CMK (cell line): ENCODE data around the gene KCTD7.
A peak's percentile ranks its signal among the peaks of the same experiment; 100 is the strongest.
"Not testable (repeated sequence)": the region's sequence is repeated elsewhere in the genome, so short reads cannot be mapped to it uniquely, and the experiment has no call there.

Experiments
- DNase-seq: peaks from one replicate; pipeline ENCODE4 v3.0.0-alpha.2; 2010; ENCODE audit warnings: low read depth

Gene KCTD7

DNA sequence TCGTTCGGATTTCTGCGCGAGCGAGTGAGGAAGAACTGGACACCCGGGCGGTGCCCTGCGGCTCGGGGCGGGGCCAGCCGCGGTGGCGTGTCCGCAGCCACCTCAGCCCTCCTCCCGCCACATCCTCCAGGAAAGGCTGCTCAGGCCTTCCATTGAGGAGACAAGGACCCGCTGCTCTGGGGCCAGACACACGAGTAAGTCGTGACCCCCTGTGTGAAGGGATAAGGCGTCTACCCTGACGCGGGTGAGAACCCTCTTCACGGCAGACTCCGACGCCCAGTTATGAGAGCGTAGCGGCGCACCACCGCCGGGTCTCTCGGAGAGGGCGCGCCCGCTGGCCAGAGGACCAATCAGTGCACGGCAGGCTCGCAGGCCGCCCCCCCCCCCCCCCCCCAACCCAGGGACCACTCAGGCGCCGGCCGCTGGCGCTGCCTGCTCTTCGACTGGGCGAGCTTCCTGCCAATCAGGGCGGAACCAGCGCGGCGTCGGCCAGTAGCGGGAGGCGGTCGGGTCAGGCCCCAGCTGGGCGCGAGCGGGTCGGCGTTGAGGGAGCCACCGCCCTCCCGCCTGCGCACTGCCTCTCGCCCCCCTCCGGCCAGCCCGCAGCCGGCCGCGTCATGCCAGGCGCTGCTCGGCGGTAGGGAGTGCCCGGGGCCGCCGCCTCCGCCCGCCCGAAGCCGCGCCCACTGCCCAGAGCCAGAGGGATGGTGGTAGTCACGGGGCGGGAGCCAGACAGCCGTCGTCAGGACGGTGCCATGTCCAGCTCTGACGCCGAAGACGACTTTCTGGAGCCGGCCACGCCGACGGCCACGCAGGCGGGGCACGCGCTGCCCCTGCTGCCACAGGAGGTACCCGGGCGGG is at the start of gene KCTD7:
Gene KCTD7, plus strand, starts transcription at position 521 of the 861 bp plus-strand sequence. Its CDS starts 184 bp downstream, at position 705.
- peak; percentile 87 for DNase-seq

DNA sequence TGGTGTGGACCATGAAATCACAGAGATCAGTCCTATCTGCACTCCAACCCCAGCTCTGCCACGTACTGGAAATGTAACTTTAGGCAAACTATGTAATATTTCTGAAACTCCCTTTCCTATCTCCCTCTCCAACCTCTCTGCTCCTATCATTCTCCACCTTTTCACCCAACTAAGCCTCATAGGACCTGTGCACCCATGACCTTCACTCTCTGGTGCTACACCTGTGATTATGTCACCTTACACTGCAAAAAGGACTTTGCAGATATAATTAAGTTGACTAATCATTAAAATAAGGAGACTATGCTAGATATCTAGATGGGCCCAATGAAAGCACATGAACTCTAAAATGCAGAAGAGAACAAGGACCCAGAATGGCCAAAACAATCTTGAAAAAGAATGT is 48.3 kb upstream of the KCTD7 start:
- DNase-seq, result not testable (repeated sequence)

DNA sequence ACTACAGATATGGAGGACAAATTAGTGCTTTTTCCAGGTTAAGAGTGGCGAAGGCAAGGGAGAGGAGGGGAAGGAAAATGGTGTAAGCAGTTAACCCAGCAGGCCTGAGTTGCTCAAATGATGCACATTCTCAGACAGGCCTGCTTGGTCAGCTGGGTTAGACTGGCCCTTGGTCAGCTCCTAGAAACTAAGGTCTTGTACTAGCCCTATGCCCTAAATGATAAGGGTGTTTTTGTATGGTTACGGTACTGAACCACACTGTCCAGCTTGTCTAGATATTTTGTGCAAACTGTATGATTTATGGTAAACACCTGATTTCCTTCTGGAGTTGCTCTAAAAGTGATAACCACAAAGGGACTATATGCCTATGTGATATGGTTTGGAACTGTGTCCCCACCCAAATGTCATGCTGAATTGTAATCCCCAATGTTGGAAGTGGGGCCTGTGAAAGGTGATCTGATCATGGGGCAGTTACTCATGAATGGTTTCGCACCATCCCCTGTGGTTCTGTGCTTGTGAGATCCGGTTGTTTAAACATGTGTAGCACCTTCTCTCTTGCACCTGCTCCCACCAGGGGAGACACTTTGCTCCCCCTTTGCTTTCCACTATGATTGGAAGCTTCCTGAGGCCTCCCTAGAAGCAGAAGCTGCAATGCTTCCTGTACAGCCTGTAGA is 45.7 kb upstream of the KCTD7 start:
- not testable (repeated sequence) for DNase-seq

DNA sequence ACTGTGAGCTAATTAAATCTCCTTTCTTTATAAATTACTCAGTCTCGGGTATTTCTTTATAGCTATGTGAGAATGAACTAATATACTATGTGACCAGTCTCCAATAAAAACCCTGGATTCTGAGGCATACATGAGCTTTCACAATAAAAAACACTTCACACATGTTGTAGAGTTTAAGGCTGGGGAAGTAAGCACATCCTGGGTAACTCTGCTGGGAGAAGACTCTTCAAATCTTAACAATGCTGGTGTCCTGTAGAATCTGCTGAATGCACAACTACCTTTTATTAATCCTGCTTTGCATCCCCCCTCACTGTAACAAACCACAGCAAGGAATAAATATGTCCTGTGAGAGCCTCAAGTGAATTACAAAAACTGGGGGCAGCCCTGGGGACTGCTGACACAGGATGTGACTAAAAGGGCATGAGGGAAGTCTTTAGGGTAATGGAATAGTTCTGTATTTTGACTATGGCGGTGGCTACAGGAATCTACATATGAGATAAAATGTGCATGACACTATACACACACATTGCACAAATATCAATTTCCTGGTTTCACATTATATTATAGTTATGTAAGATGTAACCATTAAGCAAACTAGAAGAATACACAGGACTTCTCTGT is 45.1 kb upstream of the KCTD7 start:
- DNase-seq, result no peak

DNA sequence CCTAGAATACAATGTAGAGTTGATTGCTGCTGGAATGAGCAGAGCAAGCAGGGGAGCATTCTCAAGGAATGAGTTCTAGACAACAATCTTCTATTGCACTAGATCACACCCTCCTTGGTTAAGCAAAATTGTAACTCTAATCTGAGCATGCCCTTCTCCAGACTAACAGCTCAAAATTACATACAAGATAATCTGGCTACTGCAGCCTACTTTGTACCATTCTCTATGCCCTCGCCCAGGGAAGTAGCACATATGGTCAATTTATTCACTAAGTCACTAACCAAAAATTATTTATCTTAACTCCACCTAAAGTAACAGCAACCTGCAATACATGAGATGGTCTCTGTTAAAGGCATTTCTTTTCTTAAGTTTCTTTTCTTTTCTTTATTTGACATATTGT is 42.5 kb upstream of the KCTD7 start:
- DNase-seq, result no peak

DNA sequence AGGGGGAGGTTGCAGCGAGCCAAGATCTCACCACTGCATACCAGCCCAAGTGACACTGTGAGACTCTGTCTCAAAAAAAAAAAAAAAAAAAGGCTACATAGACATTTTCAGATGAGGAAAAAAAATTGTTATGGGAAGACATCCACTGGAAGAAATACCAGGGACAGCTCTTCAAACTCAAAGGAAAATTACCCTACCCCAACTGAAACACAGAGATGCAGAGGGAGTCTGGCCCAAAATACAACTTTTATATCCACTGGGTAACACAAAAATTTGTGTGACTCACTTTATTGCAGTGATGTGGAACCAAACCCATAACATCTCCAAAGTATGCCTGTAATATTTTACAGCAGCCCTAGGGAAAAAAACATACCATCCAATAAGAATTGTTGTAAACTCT is 40.5 kb upstream of the KCTD7 start:
- DNase-seq, result not testable (repeated sequence)

DNA sequence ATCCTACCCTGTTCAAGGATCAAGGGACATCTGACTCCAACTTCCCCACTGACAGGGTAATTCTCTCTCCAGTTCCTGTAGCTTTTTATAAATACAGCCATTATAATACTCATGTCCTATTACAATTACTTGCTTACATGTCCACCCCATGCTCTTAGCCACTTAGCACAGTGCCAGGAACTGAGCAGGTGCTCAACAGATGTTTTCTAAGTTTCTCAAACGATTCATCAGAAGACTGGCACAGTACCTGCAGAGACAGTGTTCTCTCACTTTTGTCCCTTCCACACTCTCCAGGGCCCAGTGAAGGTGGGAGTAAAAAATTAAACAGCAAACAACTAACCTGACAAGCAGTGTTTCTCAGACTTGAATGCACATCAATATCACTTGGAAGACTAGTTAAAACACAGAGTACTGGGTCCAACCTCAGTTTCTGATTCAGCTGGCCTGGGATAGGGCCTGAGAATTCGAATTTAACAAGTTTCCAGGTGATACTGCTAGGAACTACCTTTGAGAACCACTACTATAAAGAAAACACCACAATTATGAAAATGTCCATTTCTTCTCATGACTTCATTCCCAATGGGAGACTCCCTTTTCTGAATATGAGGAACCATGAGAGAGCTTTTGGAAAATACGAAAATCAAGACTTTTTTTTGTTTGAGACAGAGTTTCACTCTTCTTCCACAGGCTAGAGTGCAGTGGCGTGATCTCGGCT is 39.7 kb upstream of the KCTD7 start:
- not testable (repeated sequence) for DNase-seq

DNA sequence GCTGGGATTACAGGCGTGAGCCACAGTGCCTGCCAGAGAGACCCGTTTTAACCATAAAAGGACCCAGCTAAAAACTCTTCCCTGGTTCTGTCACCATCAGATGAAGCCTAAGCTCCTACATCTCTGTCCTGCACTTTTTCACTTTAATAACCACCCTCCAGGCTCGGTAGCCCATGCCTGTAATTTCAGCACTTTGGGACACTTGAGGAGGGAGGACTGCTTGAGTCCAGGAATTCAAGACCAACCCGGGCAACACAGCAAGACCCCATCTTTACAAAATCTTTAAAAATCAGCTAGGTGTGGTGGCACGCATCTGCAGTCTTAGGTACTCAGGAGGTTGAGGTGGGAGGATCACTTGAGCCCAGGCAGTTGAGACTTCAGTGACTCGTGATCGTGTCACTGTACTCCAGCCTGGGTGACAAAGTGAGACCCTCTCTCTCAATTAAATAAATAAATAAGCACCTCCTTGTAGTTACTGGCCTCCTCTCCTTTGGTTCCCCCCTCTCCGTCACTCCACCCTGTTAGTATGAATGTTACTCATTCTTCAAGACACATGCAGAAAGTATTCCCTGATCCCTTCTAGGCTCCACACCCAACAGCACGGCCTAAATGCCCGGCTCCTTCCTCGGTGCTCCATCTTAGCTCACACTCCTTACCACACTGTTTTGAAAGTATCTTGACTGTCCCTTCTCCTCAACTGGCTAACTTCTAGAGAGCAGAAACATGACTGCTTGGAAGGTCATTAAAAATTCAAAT is 38.2 kb upstream of the KCTD7 start:
- DNase-seq, result not testable (repeated sequence)

DNA sequence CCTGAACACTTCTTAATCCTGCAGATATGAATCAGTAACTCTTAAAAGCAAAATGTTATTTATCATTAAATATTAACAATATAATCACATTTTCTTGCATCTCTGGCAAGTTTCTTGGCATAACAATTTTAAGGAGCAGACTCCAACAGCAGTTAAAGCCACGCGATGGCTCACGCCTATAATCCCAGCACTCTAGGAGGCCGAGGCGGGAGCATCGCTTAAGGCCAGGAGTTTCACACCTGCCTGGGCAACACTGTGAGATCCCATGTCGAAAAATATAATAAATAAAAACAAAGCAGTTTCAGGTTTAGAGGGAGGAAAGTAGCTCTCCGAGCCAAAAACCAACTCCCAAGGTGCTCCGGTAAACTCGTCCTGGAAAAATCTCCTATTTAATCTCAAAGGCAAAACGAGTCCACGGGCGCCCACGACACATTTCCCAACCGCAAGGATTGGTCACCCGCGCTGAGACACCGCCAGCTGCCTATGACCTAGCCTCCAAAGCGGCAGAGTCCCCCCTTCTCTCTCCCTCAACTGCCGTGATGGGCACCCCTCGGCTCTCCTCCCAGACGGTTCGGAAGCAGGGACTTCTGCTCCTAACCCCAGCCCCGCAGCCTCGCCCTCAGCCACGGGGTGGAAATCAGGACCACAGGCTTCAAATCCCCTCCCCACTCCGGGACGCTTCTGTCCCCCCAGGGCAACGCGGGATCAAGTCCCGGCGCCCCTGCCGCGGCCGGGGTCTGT is 37.5 kb upstream of the KCTD7 start:
- DNase-seq, result not testable (repeated sequence)

DNA sequence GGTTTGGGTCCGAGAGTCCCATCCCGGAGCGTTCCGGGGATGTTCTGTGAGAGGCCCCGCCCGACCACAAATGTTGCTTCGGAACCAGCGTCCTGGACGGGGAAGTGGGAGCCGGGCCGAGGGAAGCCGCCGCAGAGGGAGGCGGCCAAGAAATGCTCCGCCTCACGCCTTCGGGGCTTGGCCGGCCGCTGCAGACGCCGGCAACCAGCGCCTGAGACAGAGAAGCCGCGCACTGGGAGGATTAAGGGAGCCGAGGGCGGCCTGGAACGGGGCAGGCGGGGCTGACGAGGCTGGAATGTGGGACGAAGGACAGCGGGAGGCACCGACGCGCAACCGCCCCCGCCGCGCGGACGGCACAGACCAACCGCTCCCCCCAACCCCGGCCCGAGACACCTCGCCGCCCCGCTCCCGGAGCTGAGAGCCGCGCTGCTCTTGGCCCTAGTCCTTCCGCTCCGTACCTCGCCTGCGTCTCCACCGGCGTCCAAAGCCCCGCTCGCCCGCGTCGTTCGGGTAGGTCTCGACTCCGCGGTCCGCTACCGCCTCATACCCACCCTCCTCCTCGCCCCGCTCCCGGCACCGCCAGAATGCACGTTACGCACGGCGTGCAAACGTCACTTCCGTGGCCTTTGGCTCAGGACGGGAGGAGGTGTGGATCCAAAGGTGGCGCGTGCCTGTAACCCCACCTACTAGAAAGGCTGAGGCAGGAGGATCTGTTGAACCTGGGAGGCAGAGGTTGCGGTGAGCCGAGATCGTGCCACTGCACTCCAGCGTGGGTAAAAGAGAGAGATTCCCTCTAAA is 36.7 kb upstream of the KCTD7 start:
- DNase-seq, result peak; percentile 49

DNA sequence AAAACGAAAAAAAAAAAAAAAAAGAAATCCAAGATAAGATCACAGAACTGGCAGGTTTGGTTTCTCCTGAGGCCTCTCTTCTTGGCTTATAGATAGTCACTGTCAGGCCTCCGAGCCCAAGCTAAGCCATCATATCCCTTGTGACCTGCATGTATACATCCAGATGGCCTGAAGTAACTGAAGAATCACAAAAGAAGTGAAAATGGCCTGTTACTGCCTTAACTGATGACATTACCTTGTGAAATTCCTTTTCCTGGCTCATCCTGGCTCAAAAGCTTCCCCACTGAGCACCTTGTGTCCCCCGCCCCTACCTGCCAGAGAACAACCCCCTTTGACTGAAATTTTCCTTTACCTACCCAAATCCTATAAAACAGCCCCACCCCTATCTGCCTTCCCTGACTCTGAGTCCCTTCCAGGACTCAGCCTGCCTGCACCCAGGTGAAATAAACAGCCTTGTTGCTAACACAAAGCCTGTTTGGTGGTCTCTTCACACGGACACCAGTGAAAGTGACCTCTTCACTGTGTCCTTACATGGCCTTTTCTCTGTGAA is 36.0 kb upstream of the KCTD7 start:
- not testable (repeated sequence) for DNase-seq

DNA sequence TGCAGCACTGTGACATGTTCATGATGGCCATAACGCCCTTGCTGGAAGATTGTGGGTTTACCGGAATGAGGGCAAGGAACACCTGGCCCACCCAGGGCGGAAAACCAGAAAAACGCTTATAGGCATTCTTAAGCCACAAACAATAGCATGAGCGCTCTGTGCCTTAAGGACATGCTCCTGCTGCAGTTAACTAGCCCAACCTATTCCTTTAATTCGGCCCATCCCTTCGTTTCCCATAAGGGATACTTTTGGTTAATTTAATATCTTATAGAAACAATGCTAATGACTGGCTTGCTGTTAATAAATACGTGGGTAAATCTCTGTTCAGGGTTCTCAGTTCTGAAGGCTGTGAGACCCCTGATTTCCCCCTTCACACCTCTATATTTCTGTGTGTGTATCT is 34.6 kb upstream of the KCTD7 start:
- not testable (repeated sequence) for DNase-seq

DNA sequence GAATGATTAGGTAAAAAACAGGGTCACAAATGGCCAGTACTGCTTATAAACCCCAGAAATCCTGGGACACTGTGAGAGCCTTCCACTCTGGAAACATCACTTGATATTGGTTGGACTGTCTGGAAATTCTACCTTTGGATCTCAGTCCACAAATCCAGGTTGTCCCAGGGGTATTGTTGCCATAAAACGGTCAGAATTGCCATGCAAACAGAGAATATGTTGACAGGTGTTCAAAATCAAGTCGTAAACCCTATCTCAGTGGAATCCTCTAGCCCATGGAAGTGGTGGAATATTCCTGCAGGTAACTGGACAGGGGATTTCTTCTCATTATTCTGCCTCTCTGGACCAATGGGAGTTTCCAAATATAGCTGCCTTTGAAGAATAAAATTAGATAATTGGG is 31.2 kb upstream of the KCTD7 start:
- no peak for DNase-seq

DNA sequence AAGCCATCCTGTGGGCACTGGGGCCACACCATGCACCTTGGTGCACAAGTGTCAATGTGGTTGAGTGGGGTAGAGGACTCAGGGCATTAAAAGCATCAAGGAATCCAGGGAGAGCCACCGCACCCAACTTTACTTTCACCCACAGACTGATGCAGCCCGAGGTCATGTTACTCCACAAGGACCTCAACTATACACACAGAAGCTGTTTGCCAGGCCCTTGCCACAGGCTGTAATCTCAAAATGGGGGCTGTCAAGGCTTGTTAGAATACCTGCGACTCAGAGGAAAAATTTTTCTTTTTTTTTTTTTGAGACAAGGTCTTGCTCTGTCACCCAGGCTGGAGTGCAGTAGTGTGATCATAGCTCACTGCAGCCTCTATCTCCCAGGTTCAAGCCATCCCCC is 26.5 kb upstream of the KCTD7 start:
- no peak for DNase-seq

DNA sequence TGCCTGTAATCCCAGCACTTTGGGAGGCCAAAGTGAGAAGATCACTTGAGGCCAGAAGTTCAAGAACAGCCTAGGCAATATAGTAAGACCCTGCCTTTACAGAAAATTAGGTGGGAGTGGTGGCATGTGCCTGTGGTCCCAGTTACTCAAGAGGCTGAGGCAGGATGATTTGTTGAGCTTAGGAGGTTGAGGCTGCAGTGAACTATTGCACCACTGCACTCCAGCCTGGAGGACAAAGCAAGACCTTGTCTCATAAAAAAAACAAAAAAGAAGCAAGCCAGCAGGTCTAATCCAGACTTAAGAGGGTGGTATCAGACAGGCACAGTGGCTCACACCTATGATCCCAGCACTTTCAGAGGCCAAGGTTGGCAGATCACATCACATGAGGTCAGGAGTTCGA is 24.5 kb upstream of the KCTD7 start:
- no peak for DNase-seq

DNA sequence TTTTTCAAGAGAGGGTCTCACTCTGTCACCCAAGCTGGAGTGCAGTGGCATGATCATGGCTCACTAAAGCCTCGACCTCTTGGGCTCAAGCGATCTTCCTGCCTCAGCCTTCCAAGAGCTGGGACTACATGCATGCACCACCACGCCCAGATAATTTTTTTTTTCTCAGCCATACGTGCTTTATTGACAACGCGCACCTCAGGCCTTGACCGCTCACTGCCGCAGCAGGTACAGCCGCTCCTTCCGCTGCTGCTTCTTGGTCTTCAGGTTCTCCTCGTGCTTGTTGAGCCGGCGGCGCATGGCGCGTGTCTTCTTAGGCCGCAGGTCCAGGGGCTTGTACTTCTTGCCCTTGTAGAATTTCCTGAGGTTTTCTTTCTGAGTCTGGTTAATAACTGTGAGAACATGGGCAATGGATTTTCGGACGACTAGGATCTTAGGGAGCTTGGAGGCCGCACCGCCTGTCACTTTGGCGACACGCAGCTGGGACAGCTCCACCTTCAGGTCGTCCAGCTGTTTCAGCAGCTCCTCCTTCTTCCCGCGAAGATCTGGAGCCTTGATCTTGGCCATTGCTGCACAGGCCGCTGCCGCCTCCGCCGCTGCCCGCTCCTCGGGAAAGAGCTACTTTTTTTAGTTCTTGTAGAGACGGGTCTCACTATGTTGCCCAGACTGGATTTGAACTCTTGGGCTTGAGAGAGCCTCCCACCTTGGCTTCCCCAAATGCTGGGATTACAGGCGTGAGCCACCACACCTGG is 22.0 kb upstream of the KCTD7 start:
- DNase-seq, result not testable (repeated sequence)

DNA sequence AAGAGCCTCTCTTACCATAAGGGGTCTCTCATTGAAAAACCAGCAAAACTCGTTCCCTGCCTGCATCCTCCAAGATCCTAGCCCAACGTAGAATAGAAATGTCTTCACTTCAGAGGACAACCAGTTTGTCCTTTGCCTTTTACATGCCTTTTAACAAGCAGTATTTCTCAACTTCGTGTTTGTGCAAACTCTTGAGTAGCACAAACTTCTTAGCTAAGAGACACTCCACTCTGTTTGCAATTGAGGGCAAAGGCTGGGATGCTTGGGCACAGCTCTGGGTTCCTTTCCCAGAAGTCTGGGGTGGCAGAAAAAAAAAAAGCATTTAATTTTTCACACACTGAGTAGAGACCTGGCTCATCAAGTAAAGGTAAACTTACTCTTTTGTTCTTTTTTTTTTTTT is 19.5 kb upstream of the KCTD7 start:
- DNase-seq, result no peak

DNA sequence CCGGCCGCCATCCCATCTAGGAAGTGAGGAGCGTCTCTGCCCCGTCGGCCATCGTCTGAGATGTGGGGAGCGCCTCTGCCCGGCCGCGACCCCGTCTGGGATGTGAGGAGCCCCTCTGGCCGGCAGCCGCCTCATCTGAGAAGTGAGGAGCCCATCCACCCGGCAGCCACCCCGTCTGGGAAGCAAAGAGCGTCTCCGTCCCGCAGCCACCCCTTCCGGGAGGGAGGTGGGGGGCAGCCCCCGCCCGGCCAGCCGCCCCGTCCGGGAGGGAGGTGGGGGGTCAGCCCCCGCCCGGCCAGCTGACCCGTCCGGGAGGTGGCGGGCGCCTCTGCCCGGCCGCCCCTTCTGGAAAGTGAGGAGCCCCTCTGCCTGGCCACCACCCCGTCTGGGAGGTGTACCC is 14.1 kb upstream of the KCTD7 start:
- not testable (repeated sequence) for DNase-seq

DNA sequence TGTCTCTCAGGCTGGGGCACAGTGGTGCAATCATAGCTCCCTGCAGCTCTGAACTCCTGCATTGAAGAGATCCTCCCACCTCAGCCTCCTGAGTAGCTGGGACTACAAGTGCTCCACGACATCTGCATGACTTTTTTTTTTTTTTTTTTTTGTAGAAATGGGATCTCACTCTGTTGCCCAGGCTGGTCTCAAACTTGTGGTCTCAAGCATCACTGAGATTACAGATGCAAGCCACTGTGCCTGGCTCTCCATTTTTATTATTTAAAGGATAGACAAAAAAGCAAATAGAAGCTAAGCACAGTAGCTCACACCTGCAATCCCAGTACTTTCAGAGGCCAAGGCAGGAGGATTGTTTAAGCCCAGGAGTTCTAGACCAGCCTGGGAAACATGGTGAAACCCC is 13.0 kb upstream of the KCTD7 start:
- no peak for DNase-seq
